ENCODE results near the gene PLXDC2.

PLXDC2 gene

GRCh38 chr10:19977097-19977521, 160.9 kb downstream of the PLXDC2 start:
- Histone ChIP-seq H3K4me1 (ENCODE audit: control insufficient read depth, insufficient read depth, low read length) (no peaks in the 10 kb centered on the region), H3K9me3 (ENCODE audit: control insufficient read depth, insufficient read depth, low read depth, low read length) (no peaks in the 10 kb centered on the region; the same call in 1 of the 2 replicates), H3K27ac (ENCODE audit: extremely low read depth, low read depth, low read length) (no peak overlapping the region), H3K36me3 (ENCODE audit: control insufficient read depth in 2 of 2, insufficient read depth in 1 of 2, low read length in 2 of 2) (no peaks in the 10 kb centered on the region), H3K4me3 (ENCODE audit: low read depth, low read length) (no peak overlapping the region)
- TF ChIP-seq ZNF416 (tag by site-specific recombination; IDR thresholded peaks at IDR 0.05) (no peak), ZNF423 (tag by site-specific recombination; IDR thresholded peaks at IDR 0.05) (no peak), ZNF600 (tag by site-specific recombination; IDR thresholded peaks at IDR 0.05) (no peak), ZBTB6 (tag by site-specific recombination; IDR thresholded peaks at IDR 0.05) (no peak), ZSCAN16 (tag by site-specific recombination; IDR thresholded peaks at IDR 0.05) (no peak), ZNF211 (tag by site-specific recombination; IDR thresholded peaks at IDR 0.05; ENCODE audit: low read depth) (no peak), ZNF133 (tag by site-specific recombination; IDR thresholded peaks at IDR 0.05) (no peak), PRDM2 (tag by site-specific recombination; IDR thresholded peaks at IDR 0.05; ENCODE audit: borderline replicate concordance) (no peak), YY2 (tag by site-specific recombination; IDR thresholded peaks at IDR 0.05) (no peak), ZNF10 (tag by site-specific recombination; IDR thresholded peaks at IDR 0.05) (no peak), SCRT1 (tag by site-specific recombination; IDR thresholded peaks at IDR 0.05; ENCODE audit: borderline replicate concordance) (no peak), ZNF16 (tag by site-specific recombination; IDR thresholded peaks at IDR 0.05; ENCODE audit: low read depth) (no peak), ZNF555 (tag by site-specific recombination; conservative IDR thresholded peaks at IDR 0.05) (no peak)
- CTCF ChIA-PET = no interaction called here
- POLR2A ChIA-PET = no interaction called here

GRCh38 chr10:19979628-19980027, 163.4 kb downstream of the PLXDC2 start:
- ChIA-PET CTCF (no interaction called here), POLR2A (interaction anchor here (0.5 kb wide), 1 partner anchor 75 kb away, joined by 6 read pairs; no protein-coding TSS in a partner anchor)
- no peak for TF ChIP-seq ZNF549 (tag by site-specific recombination; IDR thresholded peaks at IDR 0.05)
- no peak for TF ChIP-seq ZNF324 (tag by site-specific recombination; IDR thresholded peaks at IDR 0.05)
- no peak for TF ChIP-seq ZNF280C (tag by site-specific recombination; IDR thresholded peaks at IDR 0.05)
- TF ChIP-seq ZBTB6 (tag by site-specific recombination; IDR thresholded peaks at IDR 0.05) = no peak

More at GRCh38 chr10:19979628-19980027, 163.4 kb downstream of the PLXDC2 start:
- H3K9me3 ChIP-seq (ENCODE audit: control insufficient read depth, insufficient read depth, low read depth, low read length) = no peaks in the 10 kb centered on the region; the same call in 1 of the 2 replicates
- H3K4me1 ChIP-seq (ENCODE audit: control insufficient read depth, insufficient read depth, low read length) = no peaks in the 10 kb centered on the region
- no peaks in the 10 kb centered on the region for H3K36me3 ChIP-seq (ENCODE audit: control insufficient read depth in 2 of 2, insufficient read depth in 1 of 2, low read length in 2 of 2)
- H3K4me3 ChIP-seq (ENCODE audit: low read depth, low read length) = no peak overlapping the region
- H3K27ac ChIP-seq (ENCODE audit: extremely low read depth, low read depth, low read length) = no peak overlapping the region
